K562 (cell line): Measurements from ENCODE around the gene B3GNT9. TPM values are rescaled to one million over a fixed set of nuclear protein-coding genes. Genes with fewer than 3 reads are reported as not detected.
A peak's percentile ranks its signal among the peaks of the same experiment; 100 is the strongest.

Source experiments
- ATAC-seq: fragments of 200-7000 bp; cut with Tn5 transposase; 3 replicates; pipeline ENCODE4 v1.9.1; 2020; ENCODE audit warnings: moderate library complexity
- BruUV-seq: library from RNA; stranded (reverse); fragments of 400-500 nt; replicated peaks from 2 replicates; lab custom pipeline; 2021; lab: Mats Ljungman, UMichigan
- CTCF ChIA-PET: fragments of 300-600 bp; formaldehyde crosslinking; extraction: SDS; loops from one replicate; lab custom pipeline; 2021; ENCODE audit warnings: low intra/inter-chr PET ratio; lab: Yijun Ruan, JAX
- POLR2A ChIA-PET: fragments of 300-600, 350-650 bp; sonication (Branson Sonifier 250); formaldehyde crosslinking; extraction: SDS; loops from one replicate; lab custom pipeline; 2021; ENCODE audit warnings: antibody characterized with exemption, inconsistent platforms; lab: Yijun Ruan, JAX
- DNase-seq, 4 experiments: peaks; one replicate each; pipeline versions ENCODE4 v3.0.0 to v3.0.0-alpha.2; 2011 to 2018; ENCODE audit warnings: low spot score in 3 of 4, mixed read lengths in 3 of 4; ENCODE audit errors: extremely low read depth in 1 of 4
- FAIRE-seq: peaks from 2 replicates; lab custom pipeline; 2011; peaks lifted over from hg19 to GRCh38; lab: Jason Lieb, UNC
- H2AFZ ChIP-seq: 2 replicates; pipeline ENCODE4 v1.6.0; 2011; ENCODE audit warnings: low read depth, low read length, control low read depth, inconsistent platforms
- H3K27ac ChIP-seq: fragments of 200-600 bp; 3 replicates; pipeline ENCODE4 v1.8.0; 2011; ENCODE audit warnings: low read depth, mild to moderate bottlenecking, control low read depth, inconsistent platforms, low read length, moderate library complexity, mixed read lengths; ENCODE audit errors: extremely low read depth
- H3K27me3 ChIP-seq, 2 experiments: fragments of 300-600 bp in 1 of 2; 2 replicates in 1 of 2; 3 replicates in 1 of 2; pipeline versions ENCODE4 v1.6.0 to v1.8.0; 2011; ENCODE audit warnings: inconsistent platforms in 2 of 2, low read length in 2 of 2, mild to moderate bottlenecking in 1 of 2, mixed read lengths in 1 of 2, moderate library complexity in 1 of 2; ENCODE audit not compliant: control insufficient read depth in 2 of 2, insufficient read depth in 2 of 2
- H3K36me3 ChIP-seq: fragments of 300-600 bp; 3 replicates; pipeline ENCODE4 v1.8.0; 2011; ENCODE audit warnings: mild to moderate bottlenecking, low read length, inconsistent platforms; ENCODE audit not compliant: control insufficient read depth, insufficient read depth
- H3K4me1 ChIP-seq, 2 experiments: fragments of 200-600 bp in 1 of 2; replicated peaks in 1 of 2; 2 replicates in 1 of 2; 3 replicates in 1 of 2; pipeline versions ENCODE4 v1.5.1 to v1.8.0; 2011; ENCODE audit warnings: inconsistent platforms in 2 of 2, low read length in 2 of 2, mild to moderate bottlenecking in 1 of 2, mixed read lengths in 1 of 2, moderate library complexity in 1 of 2; ENCODE audit not compliant: control insufficient read depth in 2 of 2, insufficient read depth in 2 of 2
- H3K4me2 ChIP-seq: 2 replicates; pipeline ENCODE4 v1.6.1; 2011; ENCODE audit warnings: low read length, control low read depth, inconsistent platforms, mixed read lengths; ENCODE audit not compliant: insufficient read depth
- H3K4me3 ChIP-seq: fragments of 200-600 bp; sonication (generic), shearing (Covaris generic); 2 replicates; pipeline ENCODE4 v1.5.1; 2016; ENCODE audit warnings: control low read depth, inconsistent platforms
- H3K79me2 ChIP-seq: fragments of 200-600 bp; 3 replicates; pipeline ENCODE4 v1.8.0; 2011; ENCODE audit warnings: low read length, inconsistent platforms; ENCODE audit not compliant: control insufficient read depth, insufficient read depth
- H3K9ac ChIP-seq, 2 experiments: 2 replicates each; pipeline versions ENCODE4 v1.6.0 to v1.6.1; 2011; ENCODE audit warnings: low read depth in 2 of 2, low read length in 2 of 2, control low read depth in 1 of 2, inconsistent platforms in 1 of 2, mild to moderate bottlenecking in 1 of 2, mixed read lengths in 1 of 2; ENCODE audit not compliant: insufficient read depth in 1 of 2
- H3K9me1 ChIP-seq: one replicate; pipeline ENCODE4 v1.6.0; 2011; ENCODE audit warnings: inconsistent platforms, mild to moderate bottlenecking, low read length, moderate library complexity; ENCODE audit not compliant: control insufficient read depth, insufficient read depth
- H3K9me3 ChIP-seq: replicated peaks from 2 replicates; pipeline ENCODE4 v1.5.1; 2011; ENCODE audit warnings: low read depth, low read length, inconsistent platforms; ENCODE audit not compliant: control insufficient read depth, insufficient read depth
- H4K20me1 ChIP-seq: replicated peaks from 2 replicates; pipeline ENCODE4 v1.6.1; 2011; ENCODE audit warnings: low read length, inconsistent platforms, mixed read lengths; ENCODE audit not compliant: control insufficient read depth, insufficient read depth
- ATF7 ChIP-seq: fragments of 450-650 bp; IDR thresholded peaks from 2 replicates; pipeline ENCODE4 v1.7.1; 2014; ENCODE audit warnings: mild to moderate bottlenecking, moderate library complexity
- BHLHE40 ChIP-seq: IDR thresholded peaks from 2 replicates; pipeline ENCODE4 v1.6.1; 2011; ENCODE audit warnings: low read length, improper control_type of control experiment
- CBX1 ChIP-seq: sonication (generic); IDR thresholded peaks from 2 replicates; pipeline ENCODE4 v1.6.1; 2016; ENCODE audit warnings: antibody characterized with exemption, low read depth, mild to moderate bottlenecking
- CBX5 ChIP-seq: IDR thresholded peaks from 2 replicates; pipeline ENCODE4 v1.6.1; 2014; ENCODE audit warnings: low read depth, borderline replicate concordance
- GATAD2B ChIP-seq: fragments of 450-650 bp; IDR thresholded peaks from 2 replicates; pipeline ENCODE4 v1.6.1; 2017; ENCODE audit warnings: mild to moderate bottlenecking, borderline replicate concordance
- HMGN3 ChIP-seq: IDR thresholded peaks from 2 replicates; pipeline ENCODE4 v1.6.1; 2011; ENCODE audit warnings: borderline replicate concordance, low read depth, mild to moderate bottlenecking, mixed read lengths, low read length; ENCODE audit not compliant: insufficient read length; ENCODE audit errors: extremely low read depth
- MXI1 ChIP-seq: IDR thresholded peaks from 2 replicates; pipeline ENCODE4 v1.6.1; 2011; ENCODE audit warnings: low read depth, mild to moderate bottlenecking, improper control_type of control experiment, low read length
- NR4A1 ChIP-seq, 2 experiments: fragments of 250-450 bp in 1 of 2; fragments of 450-650 bp in 1 of 2; sonication (Bioruptor Pico) in 1 of 2; IDR thresholded peaks; 2 replicates each; pipeline versions ENCODE4 v1.4.0 to v1.6.1; 2016 to 2020; ENCODE audit warnings: mild to moderate bottlenecking in 2 of 2, missing compliant biosample characterization in 1 of 2, missing genetic modification characterization in 1 of 2, moderate library complexity in 1 of 2
- PHF8 ChIP-seq: fragments of 200-600 bp; sonication (generic); IDR thresholded peaks from 2 replicates; pipeline ENCODE4 v1.6.1; 2012; ENCODE audit warnings: mixed run types, mild to moderate bottlenecking, inconsistent platforms, low read length, moderate library complexity, borderline replicate concordance
- RBM34 ChIP-seq: fragments of 200-400 bp; formaldehyde crosslinking; IDR thresholded peaks from 2 replicates; pipeline ENCODE4 v1.6.1; 2018; ENCODE audit warnings: low read length, borderline replicate concordance; ENCODE audit not compliant: insufficient read depth
- SUPT5H ChIP-seq: fragments of 450-650 bp; IDR thresholded peaks from 2 replicates; pipeline ENCODE4 v1.6.1; 2016
- TAF1 ChIP-seq: IDR thresholded peaks from 2 replicates; pipeline ENCODE4 v1.6.1; 2011; ENCODE audit warnings: mild to moderate bottlenecking, low read length, moderate library complexity; ENCODE audit not compliant: insufficient read depth, control insufficient read depth, severe bottlenecking; ENCODE audit errors: extremely low read depth
- TEAD1 ChIP-seq, 2 experiments: fragments of 450-650 bp in 1 of 2; sonication (generic) in 1 of 2; formaldehyde crosslinking; IDR thresholded peaks; 2 replicates each; pipeline versions ENCODE4 v1.4.0 to v1.8.0; 2020 to 2022; ENCODE audit warnings: mild to moderate bottlenecking in 2 of 2, missing genetic modification reagents in 1 of 2
- ZNF311 ChIP-seq: fragments of 250-450 bp; sonication (Bioruptor Pico); IDR thresholded peaks from 2 replicates; pipeline ENCODE4 v1.4.0; 2020; ENCODE audit warnings: mild to moderate bottlenecking, moderate library complexity
- WGBS: fragments of 100-300 bp; shearing (Covaris generic); methylation state at CpG from one replicate; pipeline ENCODE4 v1.1.6; 2016; ENCODE audit warnings: low coverage, mixed read lengths; ENCODE audit not compliant: insufficient coverage; ENCODE audit errors: missing lambda C conversion rate; 5-methylcytosine and 5-hydroxymethylcytosine counted together
- in situ Hi-C: fragments of 300-500 bp; cut with MboI; formaldehyde crosslinking; loops from 4 replicates; pipeline ENCODE4 v1.15.0; 2018; ENCODE audit warnings: inconsistent platforms, mixed read lengths
- intact Hi-C: fragments of 100-400 bp; cut with micrococcal nuclease; formaldehyde crosslinking; loops from 2 replicates; pipeline ENCODE4 v1.14.2; 2022
- polyA plus RNA-seq, 8 experiments: library from polyadenylated mRNA; depleted of rRNA in 4 of 8; stranded (reverse) in 5 of 8; unstranded in 3 of 8; fragments of >200 nt; fragmentation: Nextera tagmentation in 2 of 8; fragmentation: Illumina TruSeq in 1 of 8; extraction: Ambion mirVana in 2 of 8; extraction: Trizol in 1 of 8; gene quantifications; 2 replicates each; pipeline versions ENCODE4 v1.2.1 to v1.2.3, GENCODE V29; 2011 to 2014; ENCODE audit warnings: inconsistent platforms in 1 of 8, missing spikeins in 1 of 8
- total RNA-seq, 7 experiments: library from RNA; depleted of rRNA in 6 of 7; stranded (reverse); fragments of >200 nt in 6 of 7; fragmentation: Illumina TruSeq in 2 of 7; extraction: Trizol in 2 of 7; gene quantifications; 2 replicates each; pipeline versions ENCODE4 v1.2.1 to v1.2.3, GENCODE V29; 2011 to 2021; ENCODE audit warnings: low replicate concordance in 1 of 7
- TF ChIP-seq, protein P1 (sequence below): fragments of 250-450 bp; sonication (Bioruptor Pico); IDR thresholded peaks from 2 replicates; pipeline ENCODE4 v1.5.0; 2020; ENCODE audit warnings: mild to moderate bottlenecking
- TF ChIP-seq, protein P2 (sequence below): sonication (generic); formaldehyde crosslinking; IDR thresholded peaks from 2 replicates; pipeline ENCODE4 v1.8.0; 2022; ENCODE audit warnings: missing genetic modification reagents, mild to moderate bottlenecking, moderate library complexity, borderline replicate concordance
- TF ChIP-seq, protein P3 (sequence below), 2 experiments: fragments of 450-650 bp; conservative IDR thresholded peaks; 2 replicates each; pipeline ENCODE4 v1.6.1; 2017; ENCODE audit warnings: mild to moderate bottlenecking in 2 of 2, moderate library complexity in 2 of 2

B3GNT9 gene
- total and polyA plus RNA-seq, 9 of the 15 experiments (the other 6 are each of a cell fraction or from before 2014, with no cell fraction given) = 0.01 to 1.8 (median 1.1) TPM; not detected in 1

- H3K4me3 ChIP-seq = peak within 1 kb of the TSS; percentile 34
- H4K20me1 ChIP-seq = no peaks in the 10 kb centered on the region
- peaks cover 18% of the 10 kb centered on the region for H3K79me2 ChIP-seq
- ATAC-seq = peak; percentile 82
- peak within 1 kb of the TSS; percentile 82 for H3K27ac ChIP-seq
- BruUV-seq = no TSS peak
- no peaks in the 10 kb centered on the region for H3K27me3 ChIP-seq
- intact Hi-C loops = no loop called here
- FAIRE-seq = peak; percentile 60
- CTCF ChIA-PET = interaction anchor here (0.7 kb wide), 1 partner anchor 14 kb away, joined by 4 read pairs; the partner anchor contains the start of gene B3GNT9
- peaks cover 13% of the 10 kb centered on the region; the same call in 2 of the 3 replicates for H3K36me3 ChIP-seq
- H3K9me1 ChIP-seq = no peaks in the 10 kb centered on the region
- no peaks in the 10 kb centered on the region for H3K9me3 ChIP-seq
- peaks cover 14 to 84% of the 10 kb centered on the region in 2 experiments for H3K4me1 ChIP-seq
- peak within 1 kb of the TSS; percentile 54 for H3K4me2 ChIP-seq
- DNase-seq = peak; percentile 79 to 87 (median 84)
- peak within 1 kb of the TSS; percentile 86 for H2AFZ ChIP-seq
- POLR2A ChIA-PET = no interaction called here
- peak within 1 kb of the TSS; percentile 76 to 95 for H3K9ac ChIP-seq
- in situ Hi-C loops = loop anchor here (25.0 kb wide), 1 partner anchor 202 kb away; the partner anchor contains the start of gene CES3
- whole genome bisulfite sequencing = 3% methylated on average over 36 of the region's 41 CpGs
- peak; percentile 41 for TF ChIP-seq TAF1
- peak; percentile 61; the same call in 1 of the 2 replicates for TF ChIP-seq CBX1
- TF ChIP-seq, protein P1, sequence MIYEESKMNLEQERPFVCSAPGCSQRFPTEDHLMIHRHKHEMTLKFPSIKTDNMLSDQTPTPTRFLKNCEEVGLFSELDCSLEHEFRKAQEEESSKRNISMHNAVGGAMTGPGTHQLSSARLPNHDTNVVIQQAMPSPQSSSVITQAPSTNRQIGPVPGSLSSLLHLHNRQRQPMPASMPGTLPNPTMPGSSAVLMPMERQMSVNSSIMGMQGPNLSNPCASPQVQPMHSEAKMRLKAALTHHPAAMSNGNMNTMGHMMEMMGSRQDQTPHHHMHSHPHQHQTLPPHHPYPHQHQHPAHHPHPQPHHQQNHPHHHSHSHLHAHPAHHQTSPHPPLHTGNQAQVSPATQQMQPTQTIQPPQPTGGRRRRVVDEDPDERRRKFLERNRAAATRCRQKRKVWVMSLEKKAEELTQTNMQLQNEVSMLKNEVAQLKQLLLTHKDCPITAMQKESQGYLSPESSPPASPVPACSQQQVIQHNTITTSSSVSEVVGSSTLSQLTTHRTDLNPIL (CRISPR knock-in tag) = no peak
- TF ChIP-seq, protein P2, sequence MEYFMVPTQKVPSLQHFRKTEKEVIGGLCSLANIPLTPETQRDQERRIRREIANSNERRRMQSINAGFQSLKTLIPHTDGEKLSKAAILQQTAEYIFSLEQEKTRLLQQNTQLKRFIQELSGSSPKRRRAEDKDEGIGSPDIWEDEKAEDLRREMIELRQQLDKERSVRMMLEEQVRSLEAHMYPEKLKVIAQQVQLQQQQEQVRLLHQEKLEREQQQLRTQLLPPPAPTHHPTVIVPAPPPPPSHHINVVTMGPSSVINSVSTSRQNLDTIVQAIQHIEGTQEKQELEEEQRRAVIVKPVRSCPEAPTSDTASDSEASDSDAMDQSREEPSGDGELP (CRISPR knock-in tag) = peak; percentile 50; the same call in 1 of the 2 replicates
- TF ChIP-seq ZNF311 = no peak
- TF ChIP-seq GATAD2B = 0 out of 2 replicates have a peak, but pooled peaks have one; percentile 71
- peak; percentile 49 for TF ChIP-seq SUPT5H
- 0 out of 2 replicates have a peak, but pooled peaks have one; percentile 22 for TF ChIP-seq ATF7
- TF ChIP-seq TEAD1 (CRISPR knock-in tag; IDR thresholded peaks at IDR 0.05) = 0 out of 4 replicates have a peak, but pooled peaks of 1 of the 2 experiments have one; percentile 57
- TF ChIP-seq MXI1 = 0 out of 2 replicates have a peak, but pooled peaks have one; percentile 37
- peak; percentile 95 for TF ChIP-seq HMGN3
- TF ChIP-seq BHLHE40 = peak; percentile 94
- TF ChIP-seq CBX5 = no peak
- peak; percentile 70; the same call in 1 of the 2 replicates for TF ChIP-seq PHF8
- TF ChIP-seq, protein P3, sequence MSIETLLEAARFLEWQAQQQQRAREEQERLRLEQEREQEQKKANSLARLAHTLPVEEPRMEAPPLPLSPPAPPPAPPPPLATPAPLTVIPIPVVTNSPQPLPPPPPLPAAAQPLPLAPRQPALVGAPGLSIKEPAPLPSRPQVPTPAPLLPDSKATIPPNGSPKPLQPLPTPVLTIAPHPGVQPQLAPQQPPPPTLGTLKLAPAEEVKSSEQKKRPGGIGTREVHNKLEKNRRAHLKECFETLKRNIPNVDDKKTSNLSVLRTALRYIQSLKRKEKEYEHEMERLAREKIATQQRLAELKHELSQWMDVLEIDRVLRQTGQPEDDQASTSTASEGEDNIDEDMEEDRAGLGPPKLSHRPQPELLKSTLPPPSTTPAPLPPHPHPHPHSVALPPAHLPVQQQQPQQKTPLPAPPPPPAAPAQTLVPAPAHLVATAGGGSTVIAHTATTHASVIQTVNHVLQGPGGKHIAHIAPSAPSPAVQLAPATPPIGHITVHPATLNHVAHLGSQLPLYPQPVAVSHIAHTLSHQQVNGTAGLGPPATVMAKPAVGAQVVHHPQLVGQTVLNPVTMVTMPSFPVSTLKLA (conservative IDR thresholded peaks at IDR 0.05) = peak; percentile 59 to 90
- TF ChIP-seq NR4A1 (CRISPR knock-in tag; IDR thresholded peaks at IDR 0.05) = no peak
- 0 out of 2 replicates have a peak, but pooled peaks have one; percentile 50 for TF ChIP-seq NR4A1 (tag; IDR thresholded peaks at IDR 0.05)
- no peak for TF ChIP-seq RBM34
Measured at GRCh38 chr16:67164599-67165061, 13.8 kb upstream of the B3GNT9 start, which contains the start of gene HSF4. Gene HSF4, plus strand, starts transcription at chr16:67164745. Its CDS starts 67 bp downstream, at chr16:67164812.
